Right lobe of liver (tissue), 4 donors: ENCODE results near the gene SLC5A3.

ENCODE experiments used
- POLR2A ChIP-seq: fragments of 450-650 bp; IDR thresholded peaks from one replicate; pipeline ENCODE4 v1.6.1; 2017; ENCODE audit warnings: antibody characterized with exemption, mild to moderate bottlenecking
- TF ChIP-seq, protein P1 (sequence below), 4 donors: fragments of 200-600 bp in 3 of 4; fragments of 450-650 bp in 1 of 4; IDR thresholded peaks; one replicate each; pipeline versions ENCODE4 v1.5.1 to v1.8.0; 2016 to 2022; ENCODE audit warnings: antibody characterized with exemption in 4 of 4, mild to moderate bottlenecking in 2 of 4
- donor health status: DM: no; HTN: no; CAD: no.
- donor health status: DM: no; HTN: no; CAD: no.
- donor health status: DM: no; HTN: yes; CAD: no.

DNA sequence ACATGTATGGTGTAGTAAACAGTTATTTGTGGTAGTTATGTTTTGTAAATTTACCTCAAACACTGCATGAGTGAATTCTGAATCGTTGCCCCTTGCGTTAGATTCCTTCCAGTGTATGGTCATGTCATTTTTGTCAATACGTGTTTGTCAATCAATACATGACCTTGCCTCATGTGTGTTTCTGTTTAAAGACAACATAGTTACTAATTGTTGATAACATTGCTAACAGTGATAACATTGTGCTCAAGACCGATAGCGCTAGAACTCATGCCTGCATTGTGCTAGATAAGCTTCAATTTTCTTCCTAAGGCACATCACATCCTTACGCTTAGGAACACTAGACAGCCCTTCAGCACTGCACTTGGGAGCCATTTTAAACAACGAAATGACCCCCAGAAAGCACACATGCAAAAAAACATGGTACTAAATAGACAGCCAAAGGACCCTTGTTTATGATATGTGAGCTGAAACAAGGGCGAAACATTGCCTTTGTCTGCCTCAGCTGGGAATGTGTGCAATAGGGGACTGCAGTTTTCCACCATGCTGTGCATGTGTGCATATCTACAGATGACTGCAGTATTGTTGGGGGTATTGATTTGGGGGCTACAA is 37.3 kb downstream of the SLC5A3 start:
- TF ChIP-seq, protein P1, sequence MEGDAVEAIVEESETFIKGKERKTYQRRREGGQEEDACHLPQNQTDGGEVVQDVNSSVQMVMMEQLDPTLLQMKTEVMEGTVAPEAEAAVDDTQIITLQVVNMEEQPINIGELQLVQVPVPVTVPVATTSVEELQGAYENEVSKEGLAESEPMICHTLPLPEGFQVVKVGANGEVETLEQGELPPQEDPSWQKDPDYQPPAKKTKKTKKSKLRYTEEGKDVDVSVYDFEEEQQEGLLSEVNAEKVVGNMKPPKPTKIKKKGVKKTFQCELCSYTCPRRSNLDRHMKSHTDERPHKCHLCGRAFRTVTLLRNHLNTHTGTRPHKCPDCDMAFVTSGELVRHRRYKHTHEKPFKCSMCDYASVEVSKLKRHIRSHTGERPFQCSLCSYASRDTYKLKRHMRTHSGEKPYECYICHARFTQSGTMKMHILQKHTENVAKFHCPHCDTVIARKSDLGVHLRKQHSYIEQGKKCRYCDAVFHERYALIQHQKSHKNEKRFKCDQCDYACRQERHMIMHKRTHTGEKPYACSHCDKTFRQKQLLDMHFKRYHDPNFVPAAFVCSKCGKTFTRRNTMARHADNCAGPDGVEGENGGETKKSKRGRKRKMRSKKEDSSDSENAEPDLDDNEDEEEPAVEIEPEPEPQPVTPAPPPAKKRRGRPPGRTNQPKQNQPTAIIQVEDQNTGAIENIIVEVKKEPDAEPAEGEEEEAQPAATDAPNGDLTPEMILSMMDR (IDR thresholded peaks at IDR 0.05) = no peak
- no peak for TF ChIP-seq POLR2A
